ENCODE measurements around the gene CBARP. TPM values are rescaled to one million over a fixed set of nuclear protein-coding genes. Genes with fewer than 3 reads are reported as not detected.

CBARP gene
- total RNA-seq, 6 donors from 2014 or later = 0.30 to 1.8 (median 1.0) TPM; not detected in 2

DNA sequence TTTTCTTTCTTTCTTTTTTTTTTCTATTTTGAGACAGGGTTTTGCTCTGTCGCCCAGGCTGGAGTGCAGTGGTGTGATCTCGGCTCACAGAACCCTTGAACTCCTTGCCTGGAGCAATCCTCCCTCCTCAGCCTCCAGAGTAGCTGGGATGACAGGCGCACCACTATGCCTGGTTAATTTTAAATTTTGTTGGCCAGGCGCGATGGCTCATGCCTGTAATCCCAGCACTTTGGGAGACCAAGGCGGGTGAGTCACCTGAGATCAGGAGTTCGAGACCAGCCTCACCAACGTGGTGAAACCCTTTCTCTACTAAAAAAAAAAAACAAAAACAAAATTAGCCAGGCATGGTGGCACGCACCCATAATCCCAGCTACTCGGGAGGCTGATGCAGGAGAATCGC, 55.1 kb downstream of the CBARP start:
- ATAC-seq (ENCODE audit: low FRiP score in 2 of 2) (no peak), DNase-seq (no peak)
- no peak for TF ChIP-seq POLR2A (IDR thresholded peaks at IDR 0.05)
- TF ChIP-seq EP300 (IDR thresholded peaks at IDR 0.05) = no peak
- TF ChIP-seq, protein P1, sequence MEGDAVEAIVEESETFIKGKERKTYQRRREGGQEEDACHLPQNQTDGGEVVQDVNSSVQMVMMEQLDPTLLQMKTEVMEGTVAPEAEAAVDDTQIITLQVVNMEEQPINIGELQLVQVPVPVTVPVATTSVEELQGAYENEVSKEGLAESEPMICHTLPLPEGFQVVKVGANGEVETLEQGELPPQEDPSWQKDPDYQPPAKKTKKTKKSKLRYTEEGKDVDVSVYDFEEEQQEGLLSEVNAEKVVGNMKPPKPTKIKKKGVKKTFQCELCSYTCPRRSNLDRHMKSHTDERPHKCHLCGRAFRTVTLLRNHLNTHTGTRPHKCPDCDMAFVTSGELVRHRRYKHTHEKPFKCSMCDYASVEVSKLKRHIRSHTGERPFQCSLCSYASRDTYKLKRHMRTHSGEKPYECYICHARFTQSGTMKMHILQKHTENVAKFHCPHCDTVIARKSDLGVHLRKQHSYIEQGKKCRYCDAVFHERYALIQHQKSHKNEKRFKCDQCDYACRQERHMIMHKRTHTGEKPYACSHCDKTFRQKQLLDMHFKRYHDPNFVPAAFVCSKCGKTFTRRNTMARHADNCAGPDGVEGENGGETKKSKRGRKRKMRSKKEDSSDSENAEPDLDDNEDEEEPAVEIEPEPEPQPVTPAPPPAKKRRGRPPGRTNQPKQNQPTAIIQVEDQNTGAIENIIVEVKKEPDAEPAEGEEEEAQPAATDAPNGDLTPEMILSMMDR (IDR thresholded peaks at IDR 0.05) = no peak
- no peak for TF ChIP-seq POLR2AphosphoS5 (IDR thresholded peaks at IDR 0.05)
- Histone ChIP-seq H3K27ac (peak overlapping the region in 2 of 4 donors; percentile 88 to 94), H3K36me3 (no peaks in the 10 kb centered on the region), H3K9me3 (no peaks in the 10 kb centered on the region), H3K27me3 (no peaks in the 10 kb centered on the region), H3K4me3 (no peak overlapping the region), H3K4me1 (peaks cover 27 to 47% (median 35%) of the 10 kb centered on the region in 4 donors)
- 88 to 95% methylated on average over 10 to 11 of the region's 11 CpGs for WGBS, 2 donors

DNA sequence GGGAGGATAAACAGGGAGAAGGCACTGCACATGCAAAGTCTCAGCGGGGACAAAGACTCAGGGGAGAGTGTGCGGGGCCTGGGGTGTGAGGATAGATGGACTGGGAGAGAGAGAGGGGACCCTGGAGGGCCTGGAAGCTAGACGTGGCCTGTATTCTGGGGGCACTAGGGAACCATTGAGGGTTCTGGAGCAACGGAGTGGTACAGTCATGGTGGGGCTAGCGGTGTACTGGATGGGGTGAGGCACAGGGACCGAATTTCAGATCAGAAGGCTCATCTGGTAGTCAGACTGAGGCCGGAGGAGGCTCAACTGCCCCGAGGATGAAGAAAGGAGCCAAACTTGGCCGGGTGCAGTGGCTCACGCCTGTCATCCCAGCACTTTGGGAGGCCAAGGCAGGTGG, 55.7 kb downstream of the CBARP start:
- DNase-seq (no peak), ATAC-seq (ENCODE audit: low FRiP score in 2 of 2) (no peak)
- Histone ChIP-seq H3K9me3 (no peaks in the 10 kb centered on the region), H3K36me3 (no peaks in the 10 kb centered on the region), H3K4me1 (peaks cover 32 to 53% (median 41%) of the 10 kb centered on the region in 4 donors), H3K4me3 (no peak overlapping the region), H3K27ac (peak overlapping the region; percentile 79 to 94 (median 88)), H3K27me3 (no peaks in the 10 kb centered on the region)
- 86 to 92% methylated on average over 10 of the region's 10 CpGs for WGBS, 2 donors
- TF ChIP-seq POLR2AphosphoS5 (IDR thresholded peaks at IDR 0.05) = no peak
- no peak for TF ChIP-seq POLR2A (IDR thresholded peaks at IDR 0.05)
- no peak for TF ChIP-seq EP300 (IDR thresholded peaks at IDR 0.05)
- TF ChIP-seq, protein P1 (IDR thresholded peaks at IDR 0.05) = no peak

DNA sequence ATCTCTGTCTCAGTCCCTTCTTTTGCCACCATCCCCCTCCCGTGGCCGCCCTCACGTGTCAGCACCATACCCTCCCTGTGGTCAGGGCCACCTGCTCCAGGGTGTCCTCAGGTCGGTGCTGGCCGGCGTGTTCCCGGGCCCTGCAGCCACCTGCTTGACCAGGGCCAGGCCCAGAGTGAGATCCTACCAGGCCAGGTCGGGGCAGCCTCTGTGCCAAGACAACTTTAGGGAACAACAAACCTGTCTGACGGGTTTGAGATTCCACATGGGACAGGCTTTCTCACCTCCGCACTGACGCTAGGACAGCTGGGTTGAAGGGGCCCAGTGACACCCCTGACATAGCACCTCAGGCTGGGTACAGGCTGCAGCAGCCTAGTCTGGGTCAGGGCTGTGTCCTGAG, 56.2 kb downstream of the CBARP start:
- DNase-seq (peak; percentile 83 to 93), ATAC-seq (ENCODE audit: low FRiP score in 2 of 2) (peak; percentile 19 to 89)
- H3K27ac ChIP-seq = peak overlapping the region; percentile 79 to 94 (median 88)
- peak in 1 of 4 donors; percentile 17 for TF ChIP-seq EP300 (IDR thresholded peaks at IDR 0.05)
- peak; percentile 34 to 62 for TF ChIP-seq POLR2AphosphoS5 (IDR thresholded peaks at IDR 0.05)
- TF ChIP-seq, protein P1 (IDR thresholded peaks at IDR 0.05) = no peak
- TF ChIP-seq POLR2A (IDR thresholded peaks at IDR 0.05) = peak in 1 of 4 donors; percentile 29
- H3K9me3 ChIP-seq = no peaks in the 10 kb centered on the region
- H3K4me1 ChIP-seq = peaks cover 36 to 58% (median 43%) of the 10 kb centered on the region in 4 donors
- no peaks in the 10 kb centered on the region for H3K27me3 ChIP-seq
- no peaks in the 10 kb centered on the region for H3K36me3 ChIP-seq
- WGBS, 2 donors = 71 to 80% methylated on average over 11 of the region's 11 CpGs
- H3K4me3 ChIP-seq = no peak overlapping the region

Other genes with a start within 250 kb of the CBARP start
- 10 to 100 TPM in 1 of 6 donors, 1 to 10 TPM in 4, under 1 TPM in 1; 0.06 to 18.9 (median 5.6) TPM for gene GRIN3B, start 237.6 kb downstream of the CBARP start, total RNA-seq
- gene TMEM259, start 216.9 kb downstream of the CBARP start, total RNA-seq = 100 to 1,000 TPM; 143 to 643 (median 208) TPM
- not detected for gene RNU6-2, start 216.5 kb downstream of the CBARP start, total RNA-seq
- gene CNN2, start 211.4 kb downstream of the CBARP start, total RNA-seq = 100 to 1,000 TPM in 5 of 6 donors, 10 to 100 TPM in 1; 98.1 to 262 (median 164) TPM
- 100 to 1,000 TPM in 2 of 6 donors, 10 to 100 TPM in 4; 34.1 to 224 (median 58.2) TPM for gene ABCA7, start 197.9 kb downstream of the CBARP start, total RNA-seq
- gene ARHGAP45, start 170.8 kb downstream of the CBARP start, total RNA-seq = 100 to 1,000 TPM in 4 of 6 donors, 10 to 100 TPM in 2; 91.6 to 332 (median 123) TPM
- 100 to 1,000 TPM in 4 of 6 donors, 10 to 100 TPM in 2; 50.0 to 176 (median 103) TPM for gene POLR2E, start 142.6 kb downstream of the CBARP start, total RNA-seq
- 100 to 1,000 TPM; 370 to 717 (median 484) TPM for gene GPX4, start 134.0 kb downstream of the CBARP start, total RNA-seq
- 100 to 1,000 TPM in 4 of 6 donors, 10 to 100 TPM in 2; 44.8 to 159 (median 106) TPM for gene SBNO2, start 63.7 kb downstream of the CBARP start, total RNA-seq
- 100 to 1,000 TPM in 1 of 6 donors, 10 to 100 TPM in 5; 50.2 to 168 (median 63.2) TPM for gene STK11, start 32.2 kb downstream of the CBARP start, total RNA-seq
- gene ATP5F1D, start 3.7 kb upstream of the CBARP start, total RNA-seq = 100 to 1,000 TPM in 3 of 6 donors, 10 to 100 TPM in 3; 56.0 to 187 (median 113) TPM
- 100 to 1,000 TPM in 2 of 6 donors, 10 to 100 TPM in 4; 33.5 to 176 (median 75.9) TPM for gene MIDN, start 10.6 kb upstream of the CBARP start, total RNA-seq
- gene CIRBP, start 31.3 kb upstream of the CBARP start, total RNA-seq = 1,000 to 10,000 TPM in 1 of 6 donors, 100 to 1,000 TPM in 5; 326 to 1,348 (median 441) TPM
- 10 to 100 TPM; 43.0 to 85.3 (median 59.6) TPM for gene FAM174C, start 37.5 kb upstream of the CBARP start, total RNA-seq
- not detected for gene EFNA2, start 47.9 kb upstream of the CBARP start, total RNA-seq
- gene NDUFS7, start 145.9 kb upstream of the CBARP start, total RNA-seq = 100 to 1,000 TPM in 4 of 6 donors, 10 to 100 TPM in 2; 38.8 to 121 (median 100) TPM
- 10 to 100 TPM in 2 of 6 donors, 1 to 10 TPM in 4; 4.0 to 12.1 (median 8.1) TPM for gene GAMT, start 163.5 kb upstream of the CBARP start, total RNA-seq
- gene DAZAP1, start 169.6 kb upstream of the CBARP start, total RNA-seq = 100 to 1,000 TPM in 1 of 6 donors, 10 to 100 TPM in 5; 38.9 to 107 (median 78.7) TPM
- 1,000 to 10,000 TPM in 5 of 6 donors, 100 to 1,000 TPM in 1; 825 to 2,012 (median 1,317) TPM for gene RPS15, start 200.4 kb upstream of the CBARP start, total RNA-seq
- 1 to 10 TPM in 1 of 6 donors, under 1 TPM in 4, not detected in 1; 0.06 to 1.0 (median 0.11) TPM for gene APC2, start 212.1 kb upstream of the CBARP start, total RNA-seq
- 10 to 100 TPM; 27.2 to 82.8 (median 37.5) TPM for gene C19orf25, start 241.2 kb upstream of the CBARP start, total RNA-seq

Measured in upper lobe of left lung (tissue), 6 donors.